SIG-M5 (cell line): ENCODE data around the gene SRC.

Experiments used
- DNase-seq: peaks from one replicate; lab custom pipeline; 2025; lab: John Stamatoyannopoulos, UW

The SRC gene

DNA sequence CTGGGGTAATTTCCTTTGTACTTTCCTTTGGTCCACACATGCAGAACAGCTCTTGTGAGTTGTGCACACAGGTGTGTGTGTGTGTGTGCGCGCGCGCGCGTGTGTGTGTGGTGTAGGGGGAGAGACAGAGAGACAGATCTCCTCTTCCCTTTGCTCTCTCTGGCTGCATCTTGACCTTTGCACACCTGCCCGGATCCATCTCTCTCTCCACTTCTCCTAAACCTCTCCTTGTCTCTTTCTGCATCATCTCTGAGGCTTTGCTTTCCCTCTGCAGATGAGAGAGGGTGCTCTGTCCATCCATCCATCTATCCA, 67.0 kb downstream of the SRC start:
- no peak for DNase-seq

DNA sequence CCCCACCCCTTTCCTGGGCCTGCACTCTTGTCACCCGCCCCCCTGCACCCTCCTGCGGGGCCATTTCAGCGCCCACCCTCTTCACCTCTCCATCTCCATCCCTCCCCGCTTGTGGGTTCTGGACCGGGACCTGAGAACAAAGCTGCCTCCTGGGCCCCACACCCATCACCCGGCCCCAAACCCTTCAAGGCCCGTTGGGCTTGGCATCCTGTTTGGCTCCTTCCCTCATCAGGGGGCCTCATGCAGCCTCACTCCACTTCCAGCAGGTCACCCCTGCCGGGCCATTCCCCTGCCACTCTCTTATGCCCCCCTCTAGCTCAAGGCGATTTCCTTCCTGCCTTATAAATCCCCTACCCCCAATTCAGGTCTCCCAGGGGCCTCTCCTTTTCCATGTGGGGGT, 67.4 kb downstream of the SRC start:
- no peak for DNase-seq

DNA sequence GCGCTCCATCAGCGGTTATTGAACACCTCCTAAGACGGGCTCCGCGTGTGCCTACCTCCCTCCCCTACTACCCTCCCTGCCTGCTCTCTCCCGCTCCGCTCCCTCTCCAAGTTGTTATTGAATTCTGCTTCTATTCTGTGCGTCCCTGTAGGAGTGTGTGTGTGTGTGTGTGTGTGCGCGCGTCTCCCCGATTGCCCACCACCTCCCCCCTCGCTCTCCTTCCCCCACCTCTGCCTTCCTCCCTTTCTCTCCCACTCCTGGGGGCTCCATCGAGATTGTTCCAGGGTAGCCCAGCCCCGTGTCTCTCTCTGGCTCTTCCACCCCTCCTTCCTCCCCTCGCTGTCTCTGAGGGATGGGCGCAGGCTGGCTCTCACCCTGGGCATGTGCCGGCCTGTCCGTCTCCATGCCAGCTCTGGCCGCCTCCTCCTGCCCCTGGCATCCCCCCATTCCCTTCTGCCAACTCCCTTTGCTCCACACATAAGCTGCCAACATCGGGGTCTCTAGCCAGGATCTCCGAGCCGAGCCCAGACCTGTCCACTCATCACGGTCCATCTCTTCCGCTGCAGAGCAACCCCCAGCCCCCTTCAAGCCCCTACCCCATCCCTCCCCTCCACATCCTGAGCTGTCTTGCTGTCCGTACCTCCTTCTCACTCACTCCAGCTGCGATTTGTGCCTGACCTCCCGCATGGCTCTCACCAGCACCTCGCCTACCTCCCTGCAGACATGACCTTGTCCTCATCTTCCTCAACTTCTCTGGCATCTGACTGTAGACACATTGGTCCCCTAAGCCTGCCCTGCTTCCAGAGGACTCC, 68.5 kb downstream of the SRC start:
- no peak for DNase-seq

DNA sequence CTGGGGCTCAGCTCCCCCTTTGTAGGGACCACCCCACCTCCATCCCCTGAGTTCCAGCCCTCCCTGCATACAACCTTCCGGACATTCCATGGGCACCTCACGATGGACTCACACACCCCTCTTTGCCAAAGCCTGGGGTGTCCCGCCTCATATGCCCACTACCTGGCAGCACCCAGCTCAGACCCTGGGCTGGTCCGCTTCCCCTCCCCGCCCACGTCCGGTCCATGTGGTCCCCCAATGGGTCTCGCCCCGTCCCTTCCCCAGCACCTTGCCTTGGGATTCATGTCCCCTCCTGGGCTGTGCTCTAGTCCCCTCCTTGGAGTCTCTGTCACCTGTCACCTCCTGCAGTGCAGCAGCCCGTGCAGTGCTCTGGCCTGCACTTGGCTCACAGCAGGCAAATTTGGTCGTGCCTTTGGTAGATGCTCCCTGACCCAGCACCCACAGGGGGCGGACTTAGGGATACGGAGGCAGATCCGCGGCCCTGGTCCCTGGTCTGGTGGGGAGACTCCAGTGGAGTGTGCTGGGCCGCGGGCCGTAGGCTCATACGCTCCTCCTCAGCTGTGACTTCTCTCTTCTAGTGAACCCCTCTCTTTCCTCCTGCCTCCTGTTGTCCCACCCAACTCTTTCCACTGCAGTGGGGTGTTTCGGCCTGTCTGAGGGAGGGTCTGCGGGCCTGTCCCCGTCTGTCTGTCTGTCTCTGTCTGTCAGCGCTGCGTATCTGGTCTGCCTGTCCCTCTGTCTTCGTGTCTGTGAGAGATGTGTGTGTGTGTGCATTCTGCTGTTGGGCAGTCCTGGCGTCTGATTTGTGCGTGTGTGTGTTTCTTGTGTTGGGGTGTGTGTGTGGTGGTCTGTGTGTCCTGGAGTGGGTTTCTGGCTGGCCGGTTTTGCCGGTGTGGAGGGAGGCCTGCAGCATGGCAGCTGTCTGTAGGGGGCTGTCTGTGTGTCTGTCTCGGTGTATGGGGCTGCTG, 69.5 kb downstream of the SRC start:
- no peak for DNase-seq

DNA sequence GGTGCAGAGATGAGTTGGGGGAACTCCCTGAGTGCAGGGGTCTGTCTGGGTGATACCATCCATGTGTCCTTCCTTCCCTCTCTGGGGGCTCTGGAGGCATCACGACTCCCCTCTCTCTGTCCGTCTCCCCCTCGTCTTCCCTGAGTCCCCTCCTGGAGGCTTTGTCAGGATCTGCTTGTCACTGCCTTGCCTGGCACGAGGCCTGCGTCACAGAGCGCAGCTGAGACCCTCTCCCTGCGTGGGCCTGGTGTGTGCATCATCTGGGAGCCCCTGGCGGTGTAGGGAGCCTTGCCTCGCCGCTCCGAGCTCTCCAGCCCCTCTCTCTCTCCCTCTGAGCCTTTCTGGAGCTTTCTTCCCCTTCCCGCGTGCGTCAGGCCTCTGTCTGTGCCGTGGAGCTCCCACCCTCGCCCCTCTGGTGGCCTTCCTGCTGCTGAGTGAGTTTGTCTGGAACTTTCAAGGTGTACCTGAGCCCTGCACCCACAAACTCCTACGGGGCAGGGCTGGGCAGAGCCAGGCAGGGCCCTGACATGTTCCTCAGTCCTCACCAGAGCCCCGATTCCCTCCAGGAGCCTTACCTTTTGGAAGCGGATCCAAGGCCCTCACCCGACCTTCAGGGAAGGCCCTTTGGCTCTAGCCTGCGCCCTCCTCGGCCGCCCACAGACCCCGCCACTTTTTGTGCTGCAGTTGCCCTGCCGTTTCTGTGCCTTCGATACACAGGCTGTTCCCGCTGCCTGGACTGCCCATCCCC, 70.3 kb downstream of the SRC start:
- no peak for DNase-seq

DNA sequence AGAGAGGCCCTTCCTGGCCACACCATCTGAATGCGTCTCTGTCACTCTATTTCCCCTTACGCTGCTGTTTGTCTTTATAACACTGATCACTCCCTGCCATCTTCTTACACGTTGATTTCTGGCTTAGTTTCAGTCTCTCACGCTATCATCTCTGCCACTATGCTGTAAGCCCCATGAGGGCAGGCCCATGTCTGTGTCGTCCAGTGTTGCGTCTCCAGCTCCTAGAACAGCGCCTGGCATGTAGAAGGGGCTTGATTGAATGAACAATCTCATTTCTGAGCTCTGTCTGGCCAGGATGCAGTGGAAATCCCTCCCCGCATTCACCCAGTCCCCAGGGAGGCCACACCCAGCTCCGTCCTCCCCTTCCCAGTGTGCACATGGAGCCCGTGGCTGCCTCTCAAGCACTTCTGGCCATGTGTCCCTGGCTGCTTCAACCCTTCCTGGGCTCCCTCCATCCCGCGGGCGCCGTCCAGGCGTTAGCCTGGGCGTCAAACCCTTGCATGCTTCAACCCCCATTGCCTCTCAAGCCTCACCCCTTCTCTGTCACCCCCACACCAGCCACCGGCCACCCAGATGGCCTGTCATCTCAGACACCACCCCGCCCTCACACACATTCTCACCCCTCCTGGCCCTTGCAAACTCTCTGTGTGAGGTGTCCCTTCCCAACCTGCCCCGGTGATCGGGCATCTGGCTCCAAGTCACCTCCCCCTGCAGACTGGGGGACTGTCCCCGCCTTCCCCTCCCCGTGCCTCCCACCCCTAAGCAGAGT, 71.1 kb downstream of the SRC start:
- DNase-seq, result no peak

DNA sequence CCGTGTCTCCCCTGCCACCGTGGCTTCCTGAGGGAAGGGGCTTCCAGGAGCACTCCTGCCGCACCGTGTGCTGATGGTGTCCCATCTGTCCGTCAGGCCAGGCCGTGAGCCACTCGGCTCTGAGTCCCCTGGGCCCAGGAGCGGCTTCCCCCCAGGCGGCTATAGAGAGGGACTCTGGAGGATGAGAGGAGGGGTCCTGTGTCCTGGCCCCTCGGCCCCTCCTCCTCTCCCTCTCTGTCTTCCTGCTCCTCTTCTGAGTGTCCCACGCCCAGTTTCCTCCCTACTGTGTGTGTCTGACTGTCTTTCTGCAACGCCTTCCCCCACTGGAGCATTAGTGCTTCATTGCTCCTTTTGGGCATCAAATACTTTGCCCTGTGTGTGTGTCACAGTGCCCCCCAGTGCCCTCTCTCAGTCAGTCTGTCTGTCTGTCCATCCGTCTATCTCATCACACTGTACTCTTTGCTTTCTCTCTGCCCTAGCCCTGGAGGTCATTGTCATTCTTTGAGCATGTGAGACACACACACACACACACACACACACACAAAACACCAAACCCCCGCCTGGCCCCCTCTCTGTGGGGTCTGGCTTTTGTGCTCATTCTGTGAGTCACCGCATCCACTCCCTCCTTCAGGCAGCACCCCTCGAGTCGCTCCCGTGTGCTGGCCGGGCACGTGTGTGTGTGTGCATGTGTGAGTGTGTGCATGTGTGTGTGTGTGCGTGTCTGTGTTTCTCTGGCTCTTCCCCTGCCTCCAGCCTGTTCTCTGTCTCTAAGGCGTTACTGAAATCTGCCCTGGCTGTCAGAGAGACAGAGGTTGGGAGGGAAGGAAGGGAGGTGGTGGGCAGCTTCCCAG, 71.9 kb downstream of the SRC start:
- no peak for DNase-seq

DNA sequence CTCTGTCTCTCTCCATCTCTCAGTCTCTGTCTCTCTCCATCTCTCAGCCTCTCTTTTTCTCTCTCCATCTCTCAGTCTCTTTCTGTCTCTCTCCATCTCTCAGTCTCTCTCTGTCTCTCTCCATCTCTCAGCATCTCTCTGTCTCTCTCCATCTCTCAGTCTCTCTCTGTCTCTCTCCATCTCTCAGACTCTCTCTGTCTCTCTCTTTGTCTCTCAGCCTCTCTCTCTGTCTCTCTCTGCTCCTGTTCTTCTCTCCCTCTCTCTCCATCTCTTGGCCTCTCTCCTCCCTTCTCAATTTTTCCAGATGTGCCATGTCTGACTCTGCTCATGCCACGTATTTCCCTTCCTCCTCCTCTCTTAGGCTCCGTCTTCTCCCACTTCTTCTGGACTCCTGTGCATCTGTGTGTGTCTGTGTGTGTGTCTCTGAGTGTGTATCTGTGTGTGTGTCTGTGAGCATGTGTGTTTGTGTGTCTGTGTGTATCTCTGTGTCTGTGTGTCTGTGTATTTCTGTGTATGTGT, 72.7 kb downstream of the SRC start:
- DNase-seq, result no peak

DNA sequence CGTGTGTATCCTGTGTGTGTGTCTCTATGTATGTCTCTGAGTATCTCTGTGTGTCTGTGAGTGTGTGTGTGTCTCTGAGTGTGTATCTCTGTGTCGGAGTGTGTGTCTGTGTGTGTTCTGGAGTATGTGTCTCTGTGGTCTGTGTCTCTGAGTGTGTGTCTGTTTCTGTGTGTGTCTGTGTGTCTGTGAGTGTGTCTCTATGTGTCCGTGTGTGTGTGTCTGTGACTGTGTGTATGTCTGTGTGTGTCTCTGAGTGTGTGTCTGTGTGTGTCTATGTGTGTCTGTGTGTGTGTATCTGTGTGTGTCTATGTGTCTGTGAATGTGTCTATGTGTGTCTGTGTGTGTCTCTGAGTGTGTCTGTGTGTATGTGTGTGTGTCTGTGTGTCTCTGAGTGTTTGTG, 73.4 kb downstream of the SRC start:
- no peak for DNase-seq

DNA sequence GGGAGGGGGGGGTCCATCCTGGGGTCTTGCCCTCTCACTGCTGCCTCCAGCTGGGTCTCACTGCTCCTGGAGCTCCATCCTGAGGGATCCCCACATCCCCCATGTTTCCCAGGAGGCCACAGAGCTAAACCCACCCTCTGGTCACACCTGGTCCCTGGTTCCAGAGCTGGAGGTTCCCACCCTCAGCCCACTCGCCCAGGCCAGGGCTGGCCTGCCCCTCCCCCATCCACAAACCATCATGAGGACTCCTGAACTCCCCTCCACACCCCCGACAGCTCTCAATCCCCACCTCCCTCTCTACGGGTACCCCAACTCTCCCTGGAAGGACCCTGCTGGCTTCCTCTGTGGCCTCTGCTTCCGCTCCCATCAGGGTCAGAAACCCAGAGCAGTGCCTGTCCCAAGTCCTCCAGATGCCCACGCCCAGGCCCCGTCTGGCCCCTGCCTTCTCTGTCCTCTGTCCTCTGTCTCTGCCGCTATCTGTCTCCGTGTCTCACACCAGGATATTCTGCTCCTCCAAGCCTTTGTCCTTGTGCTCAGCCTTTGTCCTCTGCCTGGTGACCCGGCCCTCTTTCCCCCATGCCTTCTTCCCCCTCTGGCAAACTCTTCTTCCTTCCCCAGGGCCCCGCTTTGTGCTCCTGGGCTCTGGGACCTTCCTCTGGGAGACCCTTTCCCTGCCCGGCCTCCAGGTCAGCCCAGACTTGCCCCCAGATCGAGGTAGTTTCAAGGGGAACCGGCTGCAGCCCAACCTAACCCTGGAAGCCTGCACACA, 74.0 kb downstream of the SRC start:
- DNase-seq, result no peak

DNA sequence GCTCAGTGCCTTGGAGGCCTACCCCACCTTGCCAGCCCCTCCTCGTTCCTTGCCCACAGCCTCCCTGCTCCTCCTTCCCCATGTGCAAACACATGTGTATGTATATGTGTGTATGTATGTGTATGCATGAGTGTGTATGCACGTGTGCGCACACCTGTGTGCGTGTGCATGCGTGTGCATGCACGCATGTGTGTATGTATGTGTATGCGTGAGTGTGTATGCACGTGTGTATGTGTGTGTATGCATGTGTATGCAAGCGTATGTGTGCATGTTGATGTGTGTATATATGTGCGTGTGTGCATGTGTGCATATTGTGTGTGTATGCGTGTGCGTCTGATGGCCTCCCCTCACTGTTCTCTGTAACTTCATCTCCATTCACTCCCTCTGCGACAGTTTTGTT, 74.7 kb downstream of the SRC start:
- DNase-seq, result no peak

DNA sequence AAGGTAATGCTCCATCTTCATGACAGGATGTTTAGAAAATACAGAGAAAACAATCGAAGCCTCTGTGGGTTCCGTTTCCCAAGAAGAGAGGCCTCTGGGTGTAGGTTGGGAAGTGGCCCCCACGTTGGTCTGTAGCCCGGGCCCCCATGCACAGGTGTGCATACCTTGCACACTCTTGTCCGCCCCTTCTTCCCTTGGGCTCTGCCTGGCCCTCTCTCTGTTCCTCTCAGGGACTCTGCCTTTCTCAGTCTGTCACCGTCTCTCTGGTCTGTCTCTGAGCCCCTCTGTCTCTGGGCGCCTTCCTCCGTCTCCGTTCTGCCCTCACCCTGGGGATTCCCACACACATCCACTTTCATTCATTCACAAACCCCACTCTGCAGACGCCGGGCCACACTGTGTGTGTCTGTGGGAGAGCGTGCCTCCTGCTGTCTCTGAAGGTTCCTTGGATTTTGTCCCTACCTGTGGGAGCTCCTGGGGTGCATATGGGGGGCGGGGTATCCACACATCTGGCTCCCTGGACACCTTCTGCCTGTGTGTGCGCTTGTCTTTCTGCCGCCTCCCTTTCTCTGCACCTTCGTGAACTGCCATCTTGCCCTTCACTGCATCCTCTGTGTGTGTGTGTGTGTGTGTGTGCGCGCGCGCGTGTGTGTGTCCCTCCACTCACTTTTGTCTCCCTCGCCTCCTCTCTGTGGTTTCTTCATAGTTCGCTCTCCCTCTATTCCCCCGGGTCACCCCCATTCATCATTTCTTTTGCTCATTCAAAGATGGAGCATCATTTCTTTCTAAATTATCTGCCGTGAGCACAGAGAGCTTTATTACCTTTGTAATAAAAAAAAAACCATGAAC, 75.3 kb downstream of the SRC start:
- no peak for DNase-seq

DNA sequence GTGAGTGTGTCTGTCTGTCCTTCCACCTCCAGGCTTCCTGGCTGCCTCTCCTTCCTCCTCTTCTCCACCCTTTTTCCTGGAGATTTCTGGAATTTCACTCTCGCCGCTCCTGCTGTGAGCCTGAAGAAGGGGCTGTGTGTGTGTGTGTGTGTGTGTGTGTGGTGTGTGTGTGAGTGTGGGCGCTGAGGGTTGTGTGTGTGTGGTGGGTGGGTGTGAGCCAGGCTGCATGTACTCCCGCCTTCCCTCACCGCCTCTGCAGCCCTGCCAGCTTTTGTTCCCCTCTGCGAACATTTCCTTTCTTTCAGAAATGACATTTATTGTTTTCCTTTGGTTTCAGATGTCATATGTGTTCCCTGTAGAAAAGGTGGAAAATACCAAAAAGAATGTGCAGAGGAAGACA, 76.0 kb downstream of the SRC start:
- DNase-seq, result no peak

DNA sequence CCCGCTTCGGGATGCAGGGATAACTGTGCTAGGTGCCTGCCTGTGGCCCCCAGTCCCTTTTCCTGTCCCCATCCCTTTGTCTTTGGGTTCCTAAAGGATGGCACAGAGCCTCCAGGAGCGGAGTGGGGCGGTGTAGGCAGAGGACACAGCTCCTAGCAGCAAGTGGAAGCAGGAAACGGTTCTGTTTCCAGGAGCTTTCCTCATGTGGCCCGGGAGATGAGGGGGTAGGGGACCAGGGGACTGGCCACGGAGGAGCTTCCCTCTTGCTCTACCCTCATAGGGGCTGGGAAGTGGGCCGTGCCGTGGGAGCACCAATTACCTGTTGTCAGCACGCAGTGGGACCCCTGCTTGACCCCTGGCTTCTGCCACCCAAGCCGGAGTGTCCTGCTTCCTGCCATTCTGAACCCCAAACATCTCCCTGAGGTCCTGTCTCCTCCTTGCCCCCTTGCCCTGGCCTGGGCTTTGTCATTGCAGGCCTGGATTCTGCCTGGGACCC, 76.9 kb downstream of the SRC start:
- DNase-seq, result no peak

DNA sequence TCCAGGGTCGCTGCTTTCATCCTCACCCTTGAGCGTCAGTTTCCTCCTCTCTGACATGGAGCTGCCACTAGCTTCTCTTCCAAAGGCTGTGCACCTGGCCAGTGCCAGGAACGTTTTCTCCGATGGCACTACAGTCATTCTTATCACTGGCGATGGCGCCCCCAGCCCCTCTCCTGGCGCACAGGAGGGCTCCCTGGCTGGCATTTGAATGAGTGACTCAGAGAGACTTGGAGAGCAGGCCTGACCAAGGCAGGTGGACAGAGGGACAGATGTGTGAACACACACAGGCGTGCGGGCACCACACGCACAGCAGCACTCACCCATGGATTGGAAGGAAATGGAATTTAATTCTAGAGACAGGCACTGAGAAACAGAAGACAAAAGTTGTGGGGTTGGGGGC, 77.6 kb downstream of the SRC start:
- no peak for DNase-seq

DNA sequence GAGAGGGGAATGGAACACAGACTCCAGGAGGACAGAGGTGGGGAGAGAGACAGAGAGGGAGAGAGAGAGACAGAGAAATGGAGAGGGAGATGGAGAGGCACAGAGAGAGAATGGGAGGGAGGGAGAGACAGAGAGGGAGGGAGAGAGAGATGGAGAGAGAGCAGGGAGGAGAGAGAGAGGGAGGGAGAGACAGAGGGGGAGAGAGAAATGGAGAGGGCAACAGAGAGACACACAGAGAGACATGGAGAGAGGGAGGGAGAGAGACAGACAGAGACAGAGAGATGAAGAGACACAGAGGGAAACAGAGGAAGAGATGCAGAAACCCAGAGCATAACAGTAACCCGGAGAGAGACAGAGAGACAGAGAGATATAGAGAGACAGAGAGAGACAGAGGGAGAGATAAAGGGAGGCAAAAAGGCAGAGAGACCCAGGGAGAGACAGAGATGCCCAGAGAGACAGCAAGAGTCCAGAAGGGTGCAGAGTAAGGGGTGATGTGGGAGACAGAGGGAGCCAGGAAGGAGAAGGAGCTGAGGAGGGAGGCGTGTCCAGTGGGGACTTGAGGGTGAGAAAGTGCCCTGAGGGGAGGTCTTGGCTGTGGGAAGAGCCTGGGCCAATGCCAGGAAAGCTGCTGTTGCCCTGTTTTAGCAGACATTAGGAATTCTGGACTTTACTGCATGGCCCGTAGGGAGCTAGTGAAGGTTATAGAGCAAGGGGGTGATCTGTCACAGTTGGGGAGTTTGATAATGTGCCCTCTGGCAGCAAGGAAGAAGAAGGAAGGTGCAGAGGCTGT, 78.3 kb downstream of the SRC start:
- DNase-seq, result no peak

DNA sequence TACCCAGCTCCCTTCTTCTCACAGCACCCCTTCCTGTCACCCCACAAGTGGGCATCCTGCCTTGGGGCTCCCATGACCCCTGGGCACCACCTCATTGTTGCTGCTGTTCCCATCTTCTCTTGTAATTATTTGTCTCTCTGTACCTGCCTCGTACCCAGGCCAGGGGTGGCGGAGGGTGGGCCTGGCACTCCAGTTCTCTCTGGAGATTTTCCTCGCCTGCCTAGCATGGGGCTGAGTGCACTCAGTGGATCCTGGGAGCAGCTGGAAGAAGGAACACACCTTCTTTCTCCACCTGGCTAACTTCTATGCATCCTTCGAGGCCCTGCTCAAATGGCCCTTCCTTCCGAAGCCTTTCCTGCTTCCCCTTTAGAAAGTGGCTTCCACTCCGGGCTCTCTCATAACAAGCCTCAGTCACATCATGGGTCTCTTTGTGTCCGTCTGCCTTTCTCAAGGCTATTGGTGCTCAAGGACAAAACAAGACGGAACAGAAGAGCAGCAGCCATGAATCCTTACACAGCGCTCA, 79.2 kb downstream of the SRC start:
- DNase-seq, result no peak

DNA sequence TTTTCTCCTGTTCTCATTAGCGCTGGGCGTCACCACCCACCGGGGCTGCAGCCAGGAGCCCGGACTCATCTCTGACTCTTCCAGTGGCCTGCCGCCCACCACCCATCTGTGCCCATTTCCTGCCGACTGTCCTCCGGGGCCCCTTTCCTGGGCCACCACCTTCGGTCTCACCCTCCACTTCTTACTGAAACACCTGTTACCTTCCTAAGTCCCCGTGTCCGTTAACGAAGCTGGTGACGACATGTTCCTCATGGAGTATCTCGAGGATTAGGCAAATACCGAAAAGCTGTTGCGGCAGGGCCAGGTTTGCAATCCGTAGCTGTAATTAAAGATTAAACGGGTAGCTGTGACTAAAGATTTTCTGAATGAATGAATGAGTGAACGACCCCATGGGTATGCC, 80.2 kb downstream of the SRC start:
- no peak for DNase-seq
